Measurements from ENCODE around the gene COX7B2.

GRCh38 chr4:46890056-46890455 lies 19.0 kb downstream of the COX7B2 start:
- no peak for TF ChIP-seq EZH2 (IDR thresholded peaks at IDR 0.05; ENCODE audit: borderline replicate concordance, low read length)
- TF ChIP-seq CTCF (IDR thresholded peaks at IDR 0.05; ENCODE audit: low read length): no peak
